Measurements from ENCODE around the gene PLA2G3. TPM values are rescaled to one million over a fixed set of nuclear protein-coding genes. Genes with fewer than 3 reads are reported as not detected.

Gene PLA2G3
- total RNA-seq, 1 experiment from 2014 or later, result 18.3 TPM

DNA sequence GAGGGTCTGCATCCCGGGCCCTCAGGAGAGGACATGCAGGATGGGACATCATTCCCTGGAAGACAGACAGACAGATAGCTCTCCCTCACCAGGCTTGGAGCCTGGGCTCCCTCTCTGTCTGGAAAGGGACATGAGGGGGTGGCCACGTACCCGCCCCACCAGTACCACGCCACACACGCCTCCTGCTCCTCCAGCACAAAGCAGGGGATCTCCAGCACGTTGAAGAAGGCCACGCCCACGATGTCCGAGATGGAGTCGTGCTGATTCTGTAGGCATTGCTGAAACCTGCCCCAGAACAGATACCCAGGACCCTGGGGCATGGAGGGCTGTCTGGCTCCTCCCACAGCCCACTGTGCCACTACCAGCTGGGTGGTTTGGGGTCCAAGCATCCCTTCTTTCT is 2.2 kb downstream of the PLA2G3 start:
- POLR2A ChIA-PET, result no interaction called here
- peak overlapping the region; percentile 47; the same call in 1 of the 2 replicates for H3K4me3 Mint-ChIP-seq
- TF ChIP-seq, protein P1, sequence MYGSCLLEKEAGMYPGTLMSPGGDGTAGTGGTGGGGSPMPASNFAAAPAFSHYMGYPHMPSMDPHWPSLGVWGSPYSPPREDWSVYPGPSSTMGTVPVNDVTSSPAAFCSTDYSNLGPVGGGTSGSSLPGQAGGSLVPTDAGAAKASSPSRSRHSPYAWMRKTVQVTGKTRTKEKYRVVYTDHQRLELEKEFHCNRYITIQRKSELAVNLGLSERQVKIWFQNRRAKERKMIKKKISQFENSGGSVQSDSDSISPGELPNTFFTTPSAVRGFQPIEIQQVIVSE (CRISPR knock-in tag; IDR thresholded peaks at IDR 0.05; ENCODE audit: borderline replicate concordance), result no peak
- no peak for TF ChIP-seq SOX15 (CRISPR knock-in tag; IDR thresholded peaks at IDR 0.05)
- TF ChIP-seq EMX1 (CRISPR knock-in tag; IDR thresholded peaks at IDR 0.05), result no peak
- no peak for TF ChIP-seq KAT7 (CRISPR knock-in tag; IDR thresholded peaks at IDR 0.05; ENCODE audit: borderline replicate concordance)
- no peak for TF ChIP-seq ZBTB21 (CRISPR knock-in tag; IDR thresholded peaks at IDR 0.05; ENCODE audit: borderline replicate concordance)
- no peak for TF ChIP-seq GABPB1 (CRISPR knock-in tag; IDR thresholded peaks at IDR 0.05)
- TF ChIP-seq ZSCAN18 (CRISPR knock-in tag; IDR thresholded peaks at IDR 0.05), result no peak
- no peak for TF ChIP-seq IRF2 (CRISPR knock-in tag; IDR thresholded peaks at IDR 0.05; ENCODE audit: borderline replicate concordance, low read depth)
- no peak for TF ChIP-seq ZNF281 (CRISPR knock-in tag; IDR thresholded peaks at IDR 0.05)
- no peak for TF ChIP-seq ZNF416 (CRISPR knock-in tag; IDR thresholded peaks at IDR 0.05)
- TF ChIP-seq ZNF317 (CRISPR knock-in tag; IDR thresholded peaks at IDR 0.05; ENCODE audit: borderline replicate concordance, low read depth), result no peak
- no peak for TF ChIP-seq TP53 (CRISPR knock-in tag; IDR thresholded peaks at IDR 0.05)
- TF ChIP-seq ZNF232 (CRISPR knock-in tag; IDR thresholded peaks at IDR 0.05), result no peak
- TF ChIP-seq, protein P2, sequence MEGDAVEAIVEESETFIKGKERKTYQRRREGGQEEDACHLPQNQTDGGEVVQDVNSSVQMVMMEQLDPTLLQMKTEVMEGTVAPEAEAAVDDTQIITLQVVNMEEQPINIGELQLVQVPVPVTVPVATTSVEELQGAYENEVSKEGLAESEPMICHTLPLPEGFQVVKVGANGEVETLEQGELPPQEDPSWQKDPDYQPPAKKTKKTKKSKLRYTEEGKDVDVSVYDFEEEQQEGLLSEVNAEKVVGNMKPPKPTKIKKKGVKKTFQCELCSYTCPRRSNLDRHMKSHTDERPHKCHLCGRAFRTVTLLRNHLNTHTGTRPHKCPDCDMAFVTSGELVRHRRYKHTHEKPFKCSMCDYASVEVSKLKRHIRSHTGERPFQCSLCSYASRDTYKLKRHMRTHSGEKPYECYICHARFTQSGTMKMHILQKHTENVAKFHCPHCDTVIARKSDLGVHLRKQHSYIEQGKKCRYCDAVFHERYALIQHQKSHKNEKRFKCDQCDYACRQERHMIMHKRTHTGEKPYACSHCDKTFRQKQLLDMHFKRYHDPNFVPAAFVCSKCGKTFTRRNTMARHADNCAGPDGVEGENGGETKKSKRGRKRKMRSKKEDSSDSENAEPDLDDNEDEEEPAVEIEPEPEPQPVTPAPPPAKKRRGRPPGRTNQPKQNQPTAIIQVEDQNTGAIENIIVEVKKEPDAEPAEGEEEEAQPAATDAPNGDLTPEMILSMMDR (IDR thresholded peaks at IDR 0.05), result no peak
- TF ChIP-seq ZNF138 (CRISPR knock-in tag; conservative IDR thresholded peaks at IDR 0.05), result no peak
- peaks cover 22% of the 10 kb centered on the region for H3K4me1 Mint-ChIP-seq
- H3K9me3 Mint-ChIP-seq, result no peaks in the 10 kb centered on the region
- H3K36me3 Mint-ChIP-seq, result peaks cover 23% of the 10 kb centered on the region
- H3K27ac Mint-ChIP-seq, result no peak overlapping the region
- DNase-seq (ENCODE audit: low spot score) (no peak), ATAC-seq (no peak)
- CTCF ChIA-PET, result interaction anchor here (1.1 to 7.3 kb wide), 3 partner anchors 30 to 56 kb away, joined by 3 to 73 read pairs (median 15); partner anchors contain the start of genes SELENOM and SMTN
- no peaks in the 10 kb centered on the region; the same call in none of the 2 replicates for H3K27me3 Mint-ChIP-seq (ENCODE audit: low read depth)

- ChIA-PET CTCF (interaction anchor here (1.1 to 7.3 kb wide), 3 partner anchors 29 to 56 kb away, joined by 3 to 73 read pairs (median 15); partner anchors contain the start of genes SELENOM and SMTN), POLR2A (no interaction called here)
- Mint-ChIP-seq H3K36me3 (peaks cover 23% of the 10 kb centered on the region), H3K27ac (no peak overlapping the region), H3K4me1 (peaks cover 22% of the 10 kb centered on the region), H3K9me3 (no peaks in the 10 kb centered on the region), H3K27me3 (ENCODE audit: low read depth) (no peaks in the 10 kb centered on the region; the same call in 1 of the 2 replicates), H3K4me3 (no peak overlapping the region)
- ATAC-seq, result no peak
- no peak for DNase-seq (ENCODE audit: low spot score)
- TF ChIP-seq PRDM15 (CRISPR knock-in tag; IDR thresholded peaks at IDR 0.05), result no peak
- no peak for TF ChIP-seq FOXJ3 (CRISPR knock-in tag; IDR thresholded peaks at IDR 0.05; ENCODE audit: borderline replicate concordance)
- no peak for TF ChIP-seq NR2C2 (CRISPR knock-in tag; IDR thresholded peaks at IDR 0.05)
- TF ChIP-seq TEAD4 (CRISPR knock-in tag; IDR thresholded peaks at IDR 0.05), result no peak
- no peak for TF ChIP-seq IRF2 (CRISPR knock-in tag; IDR thresholded peaks at IDR 0.05; ENCODE audit: borderline replicate concordance, low read depth)
- TF ChIP-seq ZNF416 (CRISPR knock-in tag; IDR thresholded peaks at IDR 0.05), result no peak
- no peak for TF ChIP-seq ZNF423 (CRISPR knock-in tag; IDR thresholded peaks at IDR 0.05)
- TF ChIP-seq, protein P3, sequence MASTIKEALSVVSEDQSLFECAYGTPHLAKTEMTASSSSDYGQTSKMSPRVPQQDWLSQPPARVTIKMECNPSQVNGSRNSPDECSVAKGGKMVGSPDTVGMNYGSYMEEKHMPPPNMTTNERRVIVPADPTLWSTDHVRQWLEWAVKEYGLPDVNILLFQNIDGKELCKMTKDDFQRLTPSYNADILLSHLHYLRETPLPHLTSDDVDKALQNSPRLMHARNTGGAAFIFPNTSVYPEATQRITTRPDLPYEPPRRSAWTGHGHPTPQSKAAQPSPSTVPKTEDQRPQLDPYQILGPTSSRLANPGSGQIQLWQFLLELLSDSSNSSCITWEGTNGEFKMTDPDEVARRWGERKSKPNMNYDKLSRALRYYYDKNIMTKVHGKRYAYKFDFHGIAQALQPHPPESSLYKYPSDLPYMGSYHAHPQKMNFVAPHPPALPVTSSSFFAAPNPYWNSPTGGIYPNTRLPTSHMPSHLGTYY (CRISPR knock-in tag; IDR thresholded peaks at IDR 0.05), result no peak
- TF ChIP-seq ZNF512 (CRISPR knock-in tag; IDR thresholded peaks at IDR 0.05; ENCODE audit: borderline replicate concordance), result no peak
- TF ChIP-seq ZNF232 (CRISPR knock-in tag; IDR thresholded peaks at IDR 0.05), result no peak
Observed at GRCh38 chr22:31137721-31138120, 2.6 kb downstream of the PLA2G3 start.

Measured in WTC11 (cell line).